ENCODE measurements around the gene CDK14.
"Not testable (repeated sequence)": the region's sequence is repeated elsewhere in the genome, so short reads cannot be mapped to it uniquely, and the experiment has no call there.

The CDK14 gene

DNA sequence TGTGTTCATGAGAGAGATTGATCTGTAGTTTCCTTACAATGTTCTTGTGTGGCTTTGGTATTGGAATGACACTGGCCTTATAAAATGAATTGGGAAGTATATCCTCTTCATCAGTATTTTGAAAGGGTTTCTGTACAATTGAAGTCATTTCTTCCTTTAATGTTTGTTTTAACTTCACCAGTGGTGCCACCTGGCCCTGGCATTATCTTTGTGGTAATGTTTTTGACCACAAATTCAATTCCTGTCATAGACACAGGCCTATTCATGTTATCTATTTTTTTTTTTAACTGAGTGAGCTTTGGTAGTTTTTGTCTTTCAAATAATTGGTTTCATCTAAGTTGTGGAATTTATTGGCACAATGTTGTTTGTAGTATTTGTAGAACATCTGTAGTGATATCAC, 127.7 kb downstream of the CDK14 start:
- no peak for DNase-seq

DNA sequence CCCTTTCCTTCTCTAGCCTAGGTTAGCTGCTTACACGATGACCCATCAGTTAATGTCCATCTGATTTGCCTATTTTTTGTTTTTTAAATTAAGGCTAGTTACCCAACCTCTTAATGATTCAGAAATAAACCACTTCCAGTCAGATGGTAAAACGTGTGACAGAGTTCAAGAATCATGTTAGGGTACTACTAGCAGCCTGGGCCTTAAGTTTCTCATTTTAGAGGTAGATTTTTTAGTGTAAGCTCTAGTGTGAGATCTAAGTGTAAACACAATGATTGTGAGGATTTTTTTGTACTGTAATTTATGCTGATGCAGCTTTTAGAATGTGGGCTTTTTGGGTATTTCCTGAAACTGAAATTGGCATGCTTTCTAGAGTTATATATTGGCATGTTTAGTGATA, 130.0 kb downstream of the CDK14 start:
- no peak for DNase-seq

DNA sequence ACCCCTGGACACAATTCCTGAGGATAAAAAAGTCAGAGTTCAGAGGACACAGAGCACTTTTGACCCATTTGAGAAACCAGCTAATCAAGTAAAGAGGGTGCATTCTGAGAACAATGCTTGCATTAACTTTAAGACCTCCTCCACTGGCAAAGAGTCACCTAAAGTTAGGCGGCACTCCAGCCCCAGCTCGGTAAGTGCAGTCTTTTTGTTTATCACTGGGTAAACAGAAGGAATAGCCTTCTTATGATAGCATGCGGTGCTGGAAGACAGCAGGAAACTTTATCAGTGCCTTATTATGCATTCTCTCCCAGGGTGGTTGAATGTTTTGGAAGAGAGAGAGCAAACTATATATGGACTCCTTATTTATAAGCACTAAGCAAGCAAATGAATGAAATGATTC, 130.5 kb downstream of the CDK14 start:
- no peak for DNase-seq

DNA sequence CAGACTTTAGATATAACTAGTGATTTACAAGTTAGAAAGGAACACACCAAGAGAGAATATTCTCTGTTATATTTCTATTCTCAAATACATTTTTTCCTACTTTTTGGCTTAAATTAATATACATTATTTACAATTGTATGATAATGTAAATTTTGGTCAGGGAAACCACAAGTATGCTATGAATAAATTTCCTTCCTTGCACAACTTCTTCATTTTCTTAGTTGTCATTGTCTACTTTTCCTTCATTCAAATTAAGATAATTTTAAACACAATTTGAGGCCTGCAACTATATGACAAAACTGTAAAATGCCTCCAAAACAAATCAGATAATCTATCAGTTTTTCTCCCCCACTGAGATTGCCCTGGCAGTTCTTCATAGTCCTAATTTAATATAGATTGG, 131.3 kb downstream of the CDK14 start:
- no peak for DNase-seq

DNA sequence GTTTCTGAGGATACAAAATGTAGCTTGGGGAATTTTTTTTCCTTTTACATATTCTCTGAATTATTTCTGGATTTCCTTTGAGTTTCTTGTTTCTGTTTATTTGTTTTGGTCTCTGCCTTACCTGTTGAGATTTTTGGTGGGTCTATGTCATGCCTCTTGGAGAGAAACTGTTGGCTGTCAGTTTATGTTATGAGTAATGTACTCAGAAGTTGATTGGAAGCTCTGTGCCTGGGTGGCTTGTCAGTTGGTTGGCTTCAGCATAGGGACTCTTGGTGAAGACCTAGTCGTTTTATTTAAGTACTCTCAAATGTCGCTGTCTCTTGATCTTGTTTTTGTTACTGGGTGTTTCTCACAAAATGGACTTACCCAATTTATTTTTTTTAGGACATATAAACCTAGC, 132.4 kb downstream of the CDK14 start:
- DNase-seq, result no peak

DNA sequence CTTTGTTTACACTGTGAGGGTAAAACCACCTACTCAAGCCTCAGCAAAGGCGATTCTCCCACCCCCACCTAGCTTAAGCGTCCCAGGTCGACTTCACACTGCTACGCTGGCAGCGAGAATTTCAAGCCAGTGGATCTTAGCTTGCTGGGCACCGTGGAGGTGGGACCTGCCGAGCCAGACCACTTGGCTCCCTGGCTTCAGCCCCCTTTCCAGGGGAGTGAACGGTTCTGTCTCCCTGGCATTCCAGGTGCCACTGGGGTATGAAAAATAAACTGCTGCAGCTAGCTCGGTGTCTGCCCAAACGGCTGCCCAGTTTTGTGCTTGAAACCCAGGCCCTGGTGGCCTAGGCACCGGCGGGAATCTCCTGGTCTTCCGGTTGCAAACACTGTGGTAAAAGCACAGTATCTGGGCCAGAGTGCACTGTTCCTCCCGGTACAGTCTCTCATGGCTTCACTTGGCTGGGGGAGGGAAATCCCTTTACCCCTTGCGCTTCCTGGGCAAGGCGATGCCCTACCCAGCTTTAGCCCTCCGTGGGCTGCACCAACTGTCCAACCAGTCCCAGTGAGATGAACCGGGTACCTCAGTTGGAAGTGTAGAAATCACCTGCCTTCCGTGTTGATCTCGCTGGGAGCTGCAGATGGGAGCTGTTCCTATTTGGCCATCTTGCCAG, 139.6 kb downstream of the CDK14 start:
- not testable (repeated sequence) for DNase-seq

DNA sequence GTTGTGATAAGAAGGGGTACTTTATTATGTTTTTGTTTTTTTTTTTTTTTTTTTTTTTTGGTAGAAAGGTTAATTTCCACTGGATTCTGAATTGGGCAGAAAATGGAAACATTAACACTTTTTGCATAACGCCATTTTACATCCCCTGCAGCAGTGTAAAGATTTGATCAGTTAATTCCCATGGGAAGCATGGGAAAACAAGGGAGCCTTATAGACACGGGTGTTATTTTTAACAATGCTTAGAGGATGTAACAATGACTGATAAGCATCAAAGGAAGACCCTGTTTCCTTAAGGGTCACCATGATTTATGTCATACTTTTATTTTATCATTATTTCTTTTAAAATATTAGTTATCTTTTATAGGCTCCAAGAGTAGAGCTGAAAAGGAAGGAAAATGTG, 140.2 kb downstream of the CDK14 start:
- no peak for DNase-seq

DNA sequence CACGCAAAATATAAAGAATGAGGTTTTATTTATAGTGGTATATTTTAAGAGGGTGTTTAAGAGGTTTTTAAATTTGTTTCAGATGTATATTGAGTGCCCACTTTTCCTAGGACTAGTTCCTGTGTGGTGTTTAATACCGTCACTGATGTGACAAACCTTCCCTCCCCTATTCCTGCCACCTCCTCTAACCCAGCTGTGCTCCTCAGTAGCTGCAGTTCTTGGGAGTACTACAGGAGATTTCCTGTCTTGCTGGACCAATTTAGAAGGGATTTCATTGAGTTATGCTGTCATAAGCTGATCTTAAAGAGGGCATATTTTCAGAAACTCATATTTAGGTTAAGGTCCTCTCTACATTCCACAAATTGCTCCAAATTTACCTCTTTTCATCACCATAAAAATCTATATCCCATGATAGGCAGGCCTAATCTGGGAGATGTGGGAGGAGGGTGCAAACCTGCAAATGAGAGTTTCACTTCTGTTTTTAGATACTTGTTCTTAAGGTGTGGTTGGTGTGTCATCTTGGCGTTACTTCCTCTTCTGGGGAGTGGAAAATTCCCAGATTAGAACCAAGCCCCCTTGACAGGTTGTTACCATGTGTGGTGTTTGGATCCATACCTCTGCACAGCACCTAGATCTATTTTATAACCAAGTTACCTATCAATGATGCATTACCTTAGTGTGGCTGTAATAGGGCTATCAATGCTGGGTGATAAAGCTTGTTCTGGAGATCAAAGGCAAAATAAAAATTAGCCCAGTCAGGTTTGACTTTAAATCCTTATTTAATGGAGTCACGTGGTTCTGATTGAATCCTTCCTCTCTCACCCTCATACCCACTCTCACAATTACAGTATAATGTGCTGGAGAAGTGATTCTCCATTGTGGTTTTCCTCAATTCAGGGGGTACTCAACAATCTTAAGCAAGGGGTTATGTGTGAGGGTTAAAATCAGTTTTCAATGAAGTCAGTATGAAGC, 141.1 kb downstream of the CDK14 start:
- no peak for DNase-seq

DNA sequence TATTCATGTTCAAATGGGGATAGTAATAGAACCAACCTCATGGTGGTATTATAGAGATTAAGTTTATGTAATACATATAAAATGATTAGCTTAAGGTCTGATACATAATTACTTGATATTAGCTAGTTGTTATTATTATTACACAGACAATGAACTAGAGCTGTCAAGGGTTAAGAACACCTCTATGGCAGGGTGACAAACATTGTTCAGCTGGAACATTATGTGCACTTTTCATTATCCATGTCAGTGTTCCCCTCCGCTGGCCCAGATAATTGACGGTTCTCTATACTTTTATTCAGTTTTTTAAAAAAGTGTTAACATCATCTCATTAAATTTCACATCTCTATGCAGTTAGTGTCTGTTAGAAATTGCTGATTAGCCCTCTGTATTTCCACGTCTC, 142.1 kb downstream of the CDK14 start:
- no peak for DNase-seq

DNA sequence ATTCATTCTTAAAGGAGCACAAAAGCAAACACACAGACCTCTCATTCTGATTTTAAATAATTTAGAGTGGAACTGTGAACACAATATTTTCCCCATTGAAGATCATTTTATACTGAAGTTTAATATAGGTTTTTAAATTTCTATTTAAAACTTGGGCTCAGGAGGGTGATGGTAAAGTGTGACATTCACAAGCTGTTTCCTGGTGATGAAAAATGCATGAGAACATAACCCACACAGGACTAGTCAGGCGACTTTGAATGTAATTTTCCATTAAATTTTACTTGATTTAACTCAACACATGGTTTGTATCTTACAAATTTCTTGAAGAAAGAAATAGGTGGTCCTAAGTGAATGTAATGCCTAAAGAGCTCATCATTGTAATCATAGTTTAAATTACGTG, 143.6 kb downstream of the CDK14 start:
- DNase-seq, result no peak

DNA sequence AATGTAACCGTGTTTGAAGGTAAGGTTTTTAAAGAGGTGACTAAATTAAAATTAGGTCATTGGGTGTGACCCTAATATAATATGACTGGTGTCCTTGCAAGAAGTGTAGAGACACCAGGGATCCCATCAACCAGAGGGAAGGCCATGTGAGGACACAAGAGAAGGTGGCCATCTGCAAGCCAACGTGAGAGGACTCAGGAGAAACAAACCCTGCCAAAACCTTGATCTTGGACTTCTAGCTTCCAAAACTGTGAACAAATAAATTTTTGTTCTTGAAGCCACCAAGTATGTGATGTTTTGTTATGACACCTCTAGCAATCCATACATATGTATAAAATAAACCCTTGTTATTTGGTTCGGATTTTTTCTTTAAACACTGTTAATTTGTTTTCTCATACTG, 144.3 kb downstream of the CDK14 start:
- DNase-seq, result no peak

DNA sequence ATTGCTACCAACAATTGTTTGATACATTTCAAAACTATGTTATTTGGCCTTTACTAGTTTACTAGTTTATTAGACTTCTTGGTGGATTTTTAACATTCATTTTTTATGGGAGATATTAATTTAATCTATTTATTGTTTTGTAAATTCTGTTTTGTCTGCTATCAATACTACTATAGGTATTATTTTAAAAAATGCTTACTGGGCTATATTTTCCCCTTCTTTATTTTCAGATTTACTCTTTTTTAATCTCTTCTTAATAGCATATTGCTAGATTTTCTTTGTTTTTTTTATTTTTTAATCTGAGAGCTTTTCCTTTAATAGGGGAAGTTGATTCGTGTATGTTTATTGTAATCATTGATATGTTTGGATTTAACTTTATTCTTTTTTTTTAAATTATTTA, 147.5 kb downstream of the CDK14 start:
- no peak for DNase-seq

DNA sequence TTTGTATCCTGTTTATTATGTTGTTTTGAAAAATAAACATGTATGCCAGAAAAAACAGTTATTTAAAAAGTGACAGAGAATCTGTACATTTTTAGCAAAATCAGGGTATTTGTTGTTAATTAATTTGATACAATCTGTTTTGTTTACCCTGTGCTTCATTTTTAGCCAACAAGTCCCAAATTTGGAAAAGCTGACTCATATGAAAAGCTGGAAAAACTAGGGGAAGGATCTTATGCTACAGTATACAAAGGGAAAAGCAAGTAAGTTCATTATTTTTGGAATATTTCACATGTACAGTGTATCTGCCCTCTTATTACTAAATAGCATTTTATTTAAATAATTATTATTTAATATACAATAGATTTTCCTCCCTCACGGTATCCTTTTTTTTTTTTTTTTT, 151.4 kb downstream of the CDK14 start:
- no peak for DNase-seq

DNA sequence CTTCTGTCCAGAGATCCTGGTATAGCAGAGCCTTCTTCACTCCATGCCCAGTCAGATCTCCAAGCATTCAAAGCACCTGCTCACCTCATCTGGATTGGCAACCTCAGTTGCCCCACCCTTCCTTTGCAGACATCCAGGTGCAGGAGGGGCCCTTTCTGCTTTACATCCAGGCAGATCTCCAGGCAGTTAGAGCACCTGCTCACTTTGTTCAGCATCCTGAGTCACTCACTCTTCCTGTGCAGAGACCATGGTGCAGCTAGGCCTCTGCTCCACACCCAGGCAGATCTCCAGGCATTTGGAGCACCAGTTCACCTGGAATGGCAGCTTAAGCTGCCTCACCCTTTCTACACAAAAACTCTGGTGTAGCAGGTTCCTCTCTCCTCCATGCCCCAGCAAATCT, 153.1 kb downstream of the CDK14 start:
- DNase-seq, result no peak

DNA sequence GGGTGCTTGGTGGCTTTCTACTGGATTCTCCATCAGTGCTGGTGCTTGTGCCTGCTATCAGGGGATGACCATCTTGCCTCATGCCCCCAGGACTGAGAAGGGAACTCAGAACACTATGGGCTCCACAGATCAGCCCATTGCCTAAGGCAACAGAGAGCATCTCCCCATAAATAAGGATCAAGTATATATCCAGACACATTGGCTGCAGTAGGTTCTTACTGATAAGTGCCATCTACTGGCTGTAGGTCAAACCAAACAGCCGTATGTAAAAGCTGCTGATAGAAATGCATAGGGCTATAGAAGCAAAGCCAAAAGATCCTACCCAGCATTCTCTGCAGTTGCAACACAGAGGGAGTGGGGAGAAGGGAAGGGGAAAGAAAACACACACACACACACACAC, 153.7 kb downstream of the CDK14 start:
- peak; percentile 29 for DNase-seq

DNA sequence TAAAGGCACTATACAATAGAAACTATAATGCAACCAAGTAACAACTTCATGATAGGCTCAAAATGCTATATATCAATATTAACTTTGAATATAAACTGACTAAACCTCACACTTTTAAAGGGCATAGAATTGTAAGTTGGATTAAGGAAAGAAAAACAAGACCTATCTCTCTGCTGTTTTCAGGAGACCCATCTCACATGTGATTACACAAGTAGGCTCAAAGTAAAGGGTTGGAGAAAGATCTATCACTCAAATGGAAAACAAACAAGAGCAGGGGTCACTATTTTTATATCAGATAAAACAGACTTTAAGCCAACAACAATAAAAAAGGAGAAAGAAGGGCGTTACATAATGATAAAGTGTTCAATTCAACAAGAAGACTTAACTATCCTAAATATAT, 155.5 kb downstream of the CDK14 start:
- no peak for DNase-seq

DNA sequence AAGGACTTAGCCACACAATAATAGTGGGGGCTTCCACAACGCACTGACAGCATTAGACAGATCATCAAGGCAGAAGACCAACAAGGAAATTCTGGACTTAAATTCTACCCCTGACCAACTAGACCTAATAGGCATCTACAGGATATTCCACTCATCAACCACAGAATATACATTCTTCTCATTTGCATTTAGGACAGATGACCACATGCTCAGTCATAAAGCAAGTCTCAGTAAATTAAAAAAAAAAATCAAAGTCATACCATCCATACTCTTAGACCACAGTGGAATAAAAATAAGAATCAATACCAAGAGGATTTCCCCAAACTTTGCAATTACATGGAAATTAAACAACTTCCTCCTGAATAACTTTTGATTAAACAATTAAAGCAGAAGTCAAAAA, 155.9 kb downstream of the CDK14 start:
- peak; percentile 27 for DNase-seq

DNA sequence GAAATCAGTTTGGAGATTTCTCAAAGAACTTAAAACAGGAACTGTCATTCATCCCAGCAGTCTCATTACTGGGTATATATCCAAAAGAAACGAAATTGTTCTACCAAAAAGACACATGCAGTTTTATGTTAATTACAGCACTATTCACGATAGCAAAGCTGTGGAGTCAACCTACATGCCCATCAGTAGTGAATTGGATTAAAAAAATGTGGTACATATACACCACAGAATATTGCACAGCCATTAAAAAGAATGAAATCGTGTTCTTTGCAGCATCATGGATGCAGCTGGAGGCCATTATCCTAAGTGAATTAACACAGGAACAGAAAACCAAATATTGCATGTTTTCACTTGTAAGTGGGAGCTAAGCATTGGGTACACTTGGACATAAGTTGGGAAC, 158.9 kb downstream of the CDK14 start:
- no peak for DNase-seq

DNA sequence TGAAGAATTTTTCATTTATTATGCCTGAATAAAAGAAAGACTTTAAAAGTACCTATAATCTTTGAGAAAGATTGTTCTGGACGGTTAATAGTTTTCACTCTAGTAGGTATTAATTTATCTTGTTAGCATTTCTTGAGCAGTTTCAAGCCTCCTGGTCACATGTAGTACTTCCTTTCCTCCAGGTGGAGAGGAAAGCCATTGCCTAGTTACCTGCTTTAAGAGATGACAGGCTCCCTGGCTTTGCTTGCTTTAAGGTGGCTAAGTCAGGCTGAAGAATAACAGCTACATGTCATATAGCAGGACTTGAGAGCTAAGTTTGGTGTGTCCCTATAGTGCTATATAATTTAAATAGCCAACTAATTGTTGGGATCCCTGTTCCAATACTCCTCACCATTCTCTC, 160.2 kb downstream of the CDK14 start:
- DNase-seq, result no peak

DNA sequence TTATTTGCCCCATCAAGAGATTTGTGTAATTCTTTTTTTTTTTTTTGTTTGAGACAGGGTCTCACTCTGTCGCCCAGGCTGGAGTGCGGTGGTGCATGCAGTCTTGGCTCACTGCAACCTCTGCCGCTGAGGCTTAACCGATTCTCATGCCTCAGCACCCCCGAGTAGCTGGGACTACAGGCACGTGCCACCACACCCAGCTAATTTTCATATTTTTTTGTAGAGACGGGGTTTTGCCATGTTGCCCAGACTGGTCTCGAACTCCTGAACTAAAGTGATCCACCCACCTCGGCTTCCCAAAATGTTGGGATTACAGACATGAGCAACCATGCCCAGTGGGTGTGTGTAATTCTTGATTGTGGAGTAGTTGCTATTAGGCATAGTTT, 161.4 kb downstream of the CDK14 start:
- not testable (repeated sequence) for DNase-seq

DNA sequence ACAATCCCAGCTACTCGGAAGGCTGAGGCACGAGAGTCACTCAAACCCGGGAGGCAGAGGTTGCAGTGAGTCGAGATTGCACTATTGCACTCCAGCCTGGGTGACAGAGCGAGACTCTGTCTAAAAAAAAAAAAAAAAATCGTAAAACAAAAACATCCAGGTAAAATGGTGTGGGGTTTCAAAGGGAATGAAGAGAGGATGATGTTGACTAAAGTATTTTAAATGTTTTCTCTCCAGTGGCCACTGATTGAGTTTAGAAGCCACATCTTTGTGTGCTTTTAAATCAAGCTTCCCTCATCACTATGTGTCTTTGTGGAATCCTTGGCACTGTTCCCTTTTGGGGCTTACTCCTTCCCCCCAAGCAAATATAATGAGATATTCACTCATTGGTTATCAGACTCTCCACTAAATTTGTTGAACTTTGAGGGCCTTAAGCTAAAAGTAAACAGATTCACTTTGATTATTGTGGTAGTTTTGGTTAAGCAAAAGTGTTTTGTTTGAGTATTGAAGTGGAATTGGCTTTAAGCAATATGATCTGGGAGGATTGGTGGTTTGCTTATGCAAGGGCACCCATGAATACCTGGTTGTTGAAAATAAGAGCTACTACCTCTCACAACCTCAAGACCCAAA, 162.9 kb downstream of the CDK14 start:
- DNase-seq, result no peak

DNA sequence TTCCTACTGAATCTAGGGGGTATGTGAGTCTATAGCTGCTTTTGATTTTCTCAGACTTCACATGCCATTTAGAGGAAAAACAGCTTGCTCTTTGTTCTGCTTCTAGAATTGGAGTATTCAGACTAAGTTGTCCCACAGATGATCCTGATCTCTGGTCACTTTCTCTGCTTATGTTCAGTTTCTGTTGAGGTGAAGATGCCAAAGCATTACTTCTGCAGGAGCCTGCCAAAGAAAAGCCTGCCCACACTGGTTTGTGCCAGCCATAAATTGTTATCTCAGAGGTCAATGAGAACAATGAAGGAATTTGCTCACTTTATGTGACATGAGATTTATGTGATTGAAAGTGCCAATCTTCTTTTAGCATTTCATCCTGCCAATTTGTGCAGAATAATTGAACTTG, 163.6 kb downstream of the CDK14 start:
- no peak for DNase-seq

DNA sequence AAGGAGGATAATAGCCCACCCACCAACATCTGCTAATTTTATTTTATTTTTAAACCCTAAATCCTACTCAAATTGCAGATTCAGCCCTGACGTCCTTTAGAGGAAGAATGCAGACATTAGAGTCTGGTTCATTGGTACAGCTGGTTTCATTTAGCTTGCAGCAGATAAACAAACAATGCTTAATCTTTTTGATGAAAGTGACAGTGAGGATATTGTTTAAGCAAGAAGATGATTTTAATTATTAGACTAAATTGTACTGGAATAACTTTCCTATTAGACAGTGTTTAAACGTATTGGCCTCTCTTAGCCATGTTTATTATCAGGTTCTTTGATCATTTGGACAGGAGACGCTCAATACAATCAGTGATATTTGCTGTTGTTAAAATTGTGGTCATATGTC, 164.8 kb downstream of the CDK14 start:
- peak; percentile 15 for DNase-seq

DNA sequence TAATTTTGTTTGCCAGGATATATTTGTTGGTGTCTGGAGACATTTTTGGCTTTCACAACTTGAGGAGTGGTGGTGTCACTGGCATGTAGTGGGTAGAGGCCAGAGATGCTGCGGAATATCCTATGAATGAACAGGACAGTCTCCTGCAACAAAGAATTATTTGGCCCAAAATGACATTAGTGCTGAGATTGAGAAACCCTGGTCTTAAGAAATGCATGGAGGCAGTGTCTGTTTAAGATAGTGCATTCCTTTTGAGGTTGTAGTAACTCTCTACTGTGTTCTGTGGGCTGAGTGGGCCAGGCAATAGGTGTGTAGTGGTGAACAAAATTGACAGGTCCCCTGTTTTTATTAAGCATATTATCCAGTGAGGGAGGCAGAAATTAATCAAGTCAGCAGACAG, 165.5 kb downstream of the CDK14 start:
- no peak for DNase-seq

Measured in fibroblast of skin of right biceps (primary cell).